Medulla oblongata (tissue), 1 donor: ENCODE data around the gene BRCA1.
"Not testable (repeated sequence)": the region's sequence is repeated elsewhere in the genome, so short reads cannot be mapped to it uniquely, and the experiment has no call there.

ENCODE experiments used
- DNase-seq: peaks from one replicate; pipeline ENCODE4 v3.0.0-alpha.2; 2015; ENCODE audit errors: extremely low spot score

Gene BRCA1

DNA sequence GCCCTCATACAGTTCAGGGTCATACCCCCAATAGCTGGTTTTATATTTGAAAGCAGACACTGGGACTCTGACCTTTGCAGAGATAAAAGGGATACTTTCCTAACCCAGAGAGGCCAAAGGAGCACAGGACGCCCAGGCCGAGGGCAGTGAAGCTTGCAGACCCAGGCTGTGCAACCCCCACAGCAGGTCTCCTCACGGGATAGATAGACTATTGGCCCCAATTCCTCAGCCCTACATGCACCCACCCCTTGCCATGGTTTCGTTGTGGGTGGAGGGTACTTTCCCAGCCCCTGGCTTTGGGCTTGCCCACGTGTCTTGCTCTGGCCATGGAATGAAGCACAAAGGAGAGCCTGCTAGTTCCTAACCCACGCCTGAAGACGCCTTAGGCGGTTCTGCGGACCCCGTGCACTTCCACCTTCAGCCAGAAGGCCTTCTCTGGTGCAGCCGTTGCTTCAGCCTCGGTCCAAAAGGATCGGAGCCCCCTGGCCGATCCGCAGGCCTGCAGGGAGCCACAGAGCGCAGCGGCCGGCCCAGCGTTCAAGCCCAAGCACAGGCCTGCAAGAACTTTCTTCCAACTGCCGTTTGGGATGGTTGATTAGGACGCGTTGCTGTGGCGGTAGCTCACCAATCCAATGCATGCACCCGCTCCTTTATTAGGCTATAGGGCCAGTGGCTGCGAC lies 9.8 kb upstream of the BRCA1 start:
- DNase-seq, result no peak

DNA sequence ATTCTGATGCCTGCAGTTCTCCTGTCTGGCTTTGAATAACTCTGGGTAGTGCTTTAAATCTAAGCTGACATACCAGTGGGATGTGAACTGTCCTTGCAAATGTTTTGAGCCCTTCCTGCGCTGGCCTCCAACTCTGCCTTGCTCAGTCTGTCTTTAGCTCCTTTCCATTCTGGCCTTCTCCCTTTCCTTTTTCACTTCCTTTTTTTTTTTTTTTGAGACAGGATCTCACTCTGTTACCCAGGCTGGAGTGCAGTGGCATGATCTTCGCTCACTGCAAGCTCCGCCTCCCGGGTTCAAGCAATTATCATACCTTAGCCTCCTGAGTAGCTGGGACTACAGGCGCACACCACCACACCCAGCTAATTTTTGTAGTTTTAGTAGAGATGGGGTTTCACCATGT lies 8.3 kb upstream of the BRCA1 start:
- not testable (repeated sequence) for DNase-seq

DNA sequence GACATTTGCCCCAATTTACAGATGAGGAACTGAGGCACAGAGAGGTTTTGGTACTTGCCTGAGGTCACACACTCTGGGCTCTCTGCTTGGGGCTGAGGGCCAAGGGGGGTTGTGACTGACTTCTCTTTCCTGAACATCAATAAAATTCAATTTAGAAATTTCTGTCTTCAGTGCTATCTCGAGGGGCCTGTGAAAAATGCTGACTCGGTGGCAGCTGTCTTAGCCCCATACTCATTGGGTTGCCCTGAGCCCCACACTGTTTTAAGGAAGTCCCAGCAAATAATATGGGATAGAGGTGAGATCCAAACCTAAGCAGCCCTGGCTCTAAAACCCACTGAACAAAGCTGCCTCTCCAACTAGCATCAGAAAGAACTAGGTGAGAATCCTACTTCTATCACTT lies 7.0 kb upstream of the BRCA1 start:
- no peak for DNase-seq

DNA sequence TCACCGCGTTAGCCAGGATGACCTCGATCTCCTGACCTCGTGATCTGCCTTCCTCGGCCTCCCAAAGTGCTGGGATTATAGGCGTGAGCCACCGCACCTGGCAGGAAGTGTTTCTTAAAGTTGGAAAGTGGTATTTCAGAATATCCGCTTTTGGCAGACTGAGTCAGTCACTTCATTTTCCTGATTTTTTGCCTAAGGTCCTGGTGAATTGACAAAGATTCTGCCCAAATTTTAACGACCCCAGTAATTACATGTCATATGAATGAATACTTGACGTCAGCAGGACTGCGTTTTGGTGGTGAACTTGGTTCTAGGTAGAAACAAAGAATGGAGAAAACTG lies 4.5 kb upstream of the BRCA1 start:
- DNase-seq, result no peak

DNA sequence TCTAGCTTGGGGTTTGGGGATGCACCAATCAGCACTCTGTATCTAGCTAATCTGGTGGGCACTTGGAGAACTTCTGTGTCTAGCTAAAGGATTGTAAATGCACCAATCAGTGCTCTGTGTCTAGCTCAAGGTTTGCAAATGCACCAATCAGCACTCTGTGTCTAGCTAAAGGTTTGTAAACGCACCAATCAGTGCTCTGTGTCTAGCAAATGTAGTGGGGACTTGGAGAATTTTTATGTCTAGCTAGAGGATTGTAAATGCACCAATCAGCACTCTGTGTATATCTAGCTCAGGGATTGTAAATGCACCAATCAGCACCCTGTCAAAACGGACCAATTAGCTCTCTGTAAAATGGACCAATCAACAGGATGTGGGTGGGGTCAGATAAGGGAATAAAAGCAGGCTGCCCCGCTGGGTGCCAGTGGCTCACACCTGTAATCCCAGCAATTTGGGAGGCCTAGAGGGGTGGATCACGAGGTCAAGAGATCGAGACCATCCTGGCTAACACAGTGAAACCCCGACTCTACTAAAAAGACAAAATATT lies 2.2 kb upstream of the BRCA1 start:
- not testable (repeated sequence) for DNase-seq

DNA sequence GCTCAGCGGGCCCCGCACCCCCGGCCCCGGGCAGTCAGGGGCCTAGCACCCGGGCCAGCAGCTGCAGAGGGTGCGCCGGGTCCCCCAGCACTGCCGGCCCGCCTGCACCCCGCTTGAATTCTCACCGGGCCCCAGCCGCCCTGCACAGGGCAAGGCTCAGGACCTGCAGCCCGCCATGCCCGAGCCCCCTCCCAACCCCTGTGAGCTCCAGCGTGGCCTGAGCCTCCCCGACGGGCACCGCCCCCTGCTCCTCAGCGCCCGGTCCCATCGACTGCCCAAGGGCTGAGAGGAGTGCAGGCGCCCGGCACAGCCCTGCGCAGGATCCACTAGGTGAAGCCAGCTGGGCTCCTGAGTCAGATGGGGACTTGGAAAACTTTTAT lies 1.7 kb upstream of the BRCA1 start:
- DNase-seq, result no peak

DNA sequence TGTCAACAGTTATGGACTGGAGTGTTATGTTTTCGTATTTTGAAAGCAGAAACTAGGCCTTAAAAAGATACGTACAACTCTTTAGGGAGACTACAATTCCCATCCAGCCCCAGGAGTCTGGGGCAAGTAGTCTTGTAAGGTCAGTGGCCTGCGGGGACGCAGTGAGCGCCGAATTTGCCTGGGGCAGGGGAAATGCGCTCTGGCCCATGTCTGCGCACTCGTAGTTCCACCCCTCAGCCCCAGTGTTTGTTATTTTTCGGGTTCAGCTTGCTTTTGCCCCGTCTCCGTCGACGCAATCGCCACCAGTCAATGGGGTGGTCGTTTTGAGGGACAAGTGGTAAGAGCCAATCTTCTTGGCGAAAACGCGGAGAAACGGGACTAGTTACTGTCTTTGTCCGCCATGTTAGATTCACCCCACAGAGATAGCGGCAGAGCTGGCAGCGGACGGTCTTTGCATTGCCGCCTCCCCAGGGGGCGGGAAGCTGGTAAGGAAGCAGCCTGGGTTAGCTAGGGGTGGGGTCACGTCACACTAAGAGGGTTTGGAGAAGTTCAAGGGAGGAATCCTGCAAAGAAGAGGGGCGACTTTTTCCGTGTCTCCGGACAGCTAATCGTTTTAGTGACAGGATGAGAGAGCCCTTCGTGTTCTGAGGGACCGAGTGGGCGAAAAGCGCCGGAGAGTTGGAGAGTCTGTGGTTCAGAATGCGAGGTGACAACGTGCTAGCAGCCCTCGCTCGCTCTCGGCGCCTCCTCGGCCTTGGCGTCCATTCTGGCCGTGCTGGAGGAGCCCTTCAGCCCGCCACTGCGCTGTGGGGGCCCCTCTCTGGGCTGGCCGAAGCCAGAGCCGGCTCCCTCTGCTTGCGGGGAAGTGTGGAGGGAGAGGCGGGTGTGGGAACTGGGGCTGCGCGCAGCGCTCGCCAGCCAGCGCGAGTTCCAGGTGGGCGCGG lies 1.1 kb upstream of the BRCA1 start:
- no peak for DNase-seq

DNA sequence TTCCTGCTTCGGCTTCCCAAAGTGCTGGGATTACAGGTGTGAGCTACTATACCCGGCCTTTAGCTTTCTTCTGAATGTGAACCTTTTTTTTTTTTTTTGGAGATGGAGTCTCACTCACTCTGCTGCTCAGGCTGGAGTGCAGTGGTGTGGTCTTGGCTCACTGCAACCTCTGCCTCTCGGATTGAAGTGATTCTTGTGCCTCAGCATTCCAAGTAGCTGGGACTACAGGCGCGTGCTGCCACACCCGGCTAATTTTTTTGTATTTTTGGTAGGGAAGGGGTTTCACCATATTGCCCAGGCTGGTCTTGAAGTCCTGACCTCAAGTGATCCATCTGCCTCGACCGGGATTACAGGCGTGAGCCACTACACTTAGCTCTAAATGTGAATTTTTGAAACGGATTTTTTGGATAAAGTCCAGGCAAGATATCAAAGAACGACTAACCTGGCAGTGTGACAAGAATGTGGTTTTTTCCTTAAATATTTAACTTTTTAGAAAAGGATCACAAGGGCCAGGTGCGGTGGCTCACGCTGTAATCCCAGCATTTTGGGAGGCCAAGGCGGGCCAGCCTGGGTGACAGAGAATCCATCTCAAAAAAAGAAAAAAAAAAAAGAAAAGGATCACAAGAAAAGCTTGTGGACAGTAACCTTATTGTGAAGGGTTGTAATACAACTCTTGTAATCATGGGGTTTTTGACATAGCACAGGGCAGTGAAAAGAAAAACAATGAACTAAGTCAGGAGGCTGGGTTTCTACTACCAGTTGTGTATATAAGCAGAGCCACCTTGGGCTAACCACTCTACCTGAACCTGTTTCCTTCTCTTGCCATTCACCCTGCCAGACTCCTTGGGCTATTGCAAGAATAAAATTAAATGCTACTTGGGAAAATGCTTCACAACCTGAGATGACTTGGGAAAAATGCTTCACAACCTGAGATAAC lies 6.2 kb downstream of the BRCA1 start:
- DNase-seq, result peak; percentile 18

DNA sequence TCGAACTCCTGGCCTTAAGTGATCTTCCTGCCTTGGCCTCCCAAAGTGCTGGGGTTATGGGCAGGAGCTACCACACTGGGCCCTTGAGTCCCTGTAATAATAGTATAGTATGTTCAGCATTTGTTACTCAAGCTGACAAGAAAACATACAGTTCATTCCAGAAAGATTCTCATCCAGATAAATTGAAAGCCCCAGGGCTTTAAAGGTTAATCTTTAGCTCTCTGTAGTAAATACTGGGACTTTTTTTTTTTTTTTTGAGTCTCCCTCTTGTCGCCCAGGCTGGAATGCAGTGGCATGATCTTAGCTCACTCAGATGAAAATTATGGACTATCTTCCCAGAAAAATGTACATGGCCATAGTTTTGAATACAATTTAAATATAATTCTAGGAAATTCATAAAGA lies 11.0 kb downstream of the BRCA1 start:
- no peak for DNase-seq

DNA sequence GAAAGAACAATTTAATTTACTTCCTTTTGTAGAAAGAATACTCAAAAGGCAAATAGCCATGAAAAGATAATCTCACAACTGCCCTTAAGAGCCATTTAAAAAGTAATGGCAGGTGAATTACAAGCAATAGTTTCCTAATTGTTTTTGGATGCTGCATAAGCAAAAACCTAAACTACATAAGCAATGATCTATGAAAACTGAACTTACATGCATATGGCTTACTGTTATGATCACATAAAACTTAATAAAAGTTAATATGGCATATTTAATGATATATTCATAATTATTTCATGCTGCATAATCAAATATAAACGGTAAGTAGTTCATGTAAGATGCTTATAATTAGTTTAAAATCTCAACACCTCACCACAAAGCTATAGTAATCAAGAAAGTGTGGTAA lies 18.6 kb downstream of the BRCA1 start:
- DNase-seq, result no peak

DNA sequence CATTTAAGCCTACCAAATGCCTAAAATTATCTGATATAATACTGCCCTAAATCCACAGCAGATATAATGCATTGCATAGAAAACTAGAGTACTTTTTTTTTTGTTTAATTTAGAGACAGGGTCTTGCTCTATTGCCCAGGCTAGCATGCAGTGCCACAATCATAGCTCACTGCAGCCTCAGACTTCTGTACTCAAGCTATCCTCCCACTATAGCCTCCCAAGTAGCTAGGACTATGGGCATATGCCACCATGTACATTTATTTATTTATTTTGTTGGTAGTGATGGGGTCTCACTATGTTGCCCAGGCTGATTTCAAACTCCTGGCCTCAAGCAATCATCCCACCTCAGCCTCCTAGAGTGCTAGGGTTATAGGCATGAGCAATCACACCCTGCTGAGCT lies 20.0 kb downstream of the BRCA1 start:
- no peak for DNase-seq

DNA sequence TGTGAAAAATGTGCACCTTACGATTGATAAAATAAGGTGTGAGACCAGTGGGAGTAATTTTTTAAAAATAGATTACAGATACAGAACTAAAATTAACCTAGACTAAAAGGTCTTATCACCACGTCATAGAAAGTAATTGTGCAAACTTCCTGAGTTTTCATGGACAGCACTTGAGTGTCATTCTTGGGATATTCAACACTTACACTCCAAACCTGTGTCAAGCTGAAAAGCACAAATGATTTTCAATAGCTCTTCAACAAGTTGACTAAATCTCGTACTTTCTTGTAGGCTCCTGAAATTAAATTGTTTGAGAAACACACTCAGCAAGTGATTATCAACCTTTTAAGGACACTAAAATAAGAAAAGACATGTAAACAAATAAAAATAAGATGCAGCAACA lies 20.5 kb downstream of the BRCA1 start:
- no peak for DNase-seq

DNA sequence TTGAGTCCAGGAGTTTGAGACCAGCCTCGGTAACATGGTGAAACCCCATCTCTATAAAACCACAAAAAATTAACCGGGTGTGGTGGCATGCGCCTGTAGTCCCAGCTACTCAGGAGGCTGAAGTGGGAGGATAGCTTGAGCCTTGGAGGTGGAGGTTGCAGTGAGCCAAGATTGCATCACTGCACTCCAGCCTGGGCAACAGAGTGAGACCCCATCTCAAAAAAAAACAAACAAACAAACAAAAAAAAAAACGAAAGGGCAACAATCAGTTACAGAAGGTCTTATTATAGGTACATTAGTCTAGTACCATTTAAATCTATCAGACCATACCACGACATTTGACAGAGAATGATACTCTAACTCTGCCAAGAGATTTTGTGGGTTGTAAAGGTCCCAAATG lies 29.8 kb downstream of the BRCA1 start:
- not testable (repeated sequence) for DNase-seq

DNA sequence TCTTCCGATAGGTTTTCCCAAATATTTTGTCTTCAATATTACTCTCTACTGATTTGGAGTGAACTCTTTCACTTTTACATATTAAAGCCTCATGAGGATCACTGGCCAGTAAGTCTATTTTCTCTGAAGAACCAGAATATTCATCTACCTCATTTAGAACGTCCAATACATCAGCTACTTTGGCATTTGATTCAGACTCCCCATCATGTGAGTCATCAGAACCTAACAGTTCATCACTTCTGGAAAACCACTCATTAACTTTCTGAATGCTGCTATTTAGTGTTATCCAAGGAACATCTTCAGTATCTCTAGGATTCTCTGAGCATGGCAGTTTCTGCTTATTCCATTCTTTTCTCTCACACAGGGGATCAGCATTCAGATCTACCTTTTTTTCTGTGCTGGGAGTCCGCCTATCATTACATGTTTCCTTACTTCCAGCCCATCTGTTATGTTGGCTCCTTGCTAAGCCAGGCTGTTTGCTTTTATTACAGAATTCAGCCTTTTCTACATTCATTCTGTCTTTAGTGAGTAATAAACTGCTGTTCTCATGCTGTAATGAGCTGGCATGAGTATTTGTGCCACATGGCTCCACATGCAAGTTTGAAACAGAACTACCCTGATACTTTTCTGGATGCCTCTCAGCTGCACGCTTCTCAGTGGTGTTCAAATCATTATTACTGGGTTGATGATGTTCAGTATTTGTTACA lies 30.9 kb downstream of the BRCA1 start:
- no peak for DNase-seq

DNA sequence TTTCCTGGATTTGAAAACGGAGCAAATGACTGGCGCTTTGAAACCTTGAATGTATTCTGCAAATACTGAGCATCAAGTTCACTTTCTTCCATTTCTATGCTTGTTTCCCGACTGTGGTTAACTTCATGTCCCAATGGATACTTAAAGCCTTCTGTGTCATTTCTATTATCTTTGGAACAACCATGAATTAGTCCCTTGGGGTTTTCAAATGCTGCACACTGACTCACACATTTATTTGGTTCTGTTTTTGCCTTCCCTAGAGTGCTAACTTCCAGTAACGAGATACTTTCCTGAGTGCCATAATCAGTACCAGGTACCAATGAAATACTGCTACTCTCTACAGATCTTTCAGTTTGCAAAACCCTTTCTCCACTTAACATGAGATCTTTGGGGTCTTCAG lies 32.3 kb downstream of the BRCA1 start:
- DNase-seq, result no peak

DNA sequence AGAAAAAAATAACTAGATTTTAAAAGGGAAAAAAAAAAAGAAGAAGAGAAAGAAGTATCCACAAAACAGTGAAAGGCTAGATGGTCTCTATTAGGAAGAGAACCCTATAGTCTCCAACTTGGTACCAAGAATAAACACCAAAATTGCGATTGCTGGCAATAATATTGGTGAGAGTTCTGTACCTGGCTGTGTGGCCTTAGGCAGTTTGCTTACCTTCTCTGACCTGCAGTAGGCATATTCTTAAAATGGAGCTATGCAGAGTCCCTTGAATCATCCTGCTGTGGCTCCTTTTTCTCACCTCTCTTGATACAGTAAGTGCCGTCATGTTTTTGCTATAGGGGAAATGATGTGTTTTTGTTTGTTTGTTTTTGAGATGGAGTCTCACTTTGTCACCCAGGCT lies 35.1 kb downstream of the BRCA1 start:
- no peak for DNase-seq

DNA sequence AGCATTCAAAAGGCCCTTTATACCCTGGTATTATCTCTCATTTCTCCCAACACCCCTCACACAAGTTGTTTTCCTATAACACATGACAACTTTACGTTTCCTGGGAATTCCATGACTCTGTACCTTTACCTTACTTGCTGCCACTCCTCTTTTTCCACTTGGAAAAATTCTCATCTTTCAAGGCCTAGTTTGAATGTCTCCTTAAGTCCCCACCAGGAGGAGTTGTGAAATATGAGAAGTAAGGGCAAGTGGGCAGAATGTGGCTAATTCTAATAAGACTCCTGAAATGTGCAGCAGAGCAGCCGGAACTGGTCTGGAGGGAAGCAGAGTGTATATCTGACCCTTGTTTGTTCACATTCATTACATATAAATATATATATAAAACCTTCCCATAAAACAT lies 39.7 kb downstream of the BRCA1 start:
- DNase-seq, result no peak

DNA sequence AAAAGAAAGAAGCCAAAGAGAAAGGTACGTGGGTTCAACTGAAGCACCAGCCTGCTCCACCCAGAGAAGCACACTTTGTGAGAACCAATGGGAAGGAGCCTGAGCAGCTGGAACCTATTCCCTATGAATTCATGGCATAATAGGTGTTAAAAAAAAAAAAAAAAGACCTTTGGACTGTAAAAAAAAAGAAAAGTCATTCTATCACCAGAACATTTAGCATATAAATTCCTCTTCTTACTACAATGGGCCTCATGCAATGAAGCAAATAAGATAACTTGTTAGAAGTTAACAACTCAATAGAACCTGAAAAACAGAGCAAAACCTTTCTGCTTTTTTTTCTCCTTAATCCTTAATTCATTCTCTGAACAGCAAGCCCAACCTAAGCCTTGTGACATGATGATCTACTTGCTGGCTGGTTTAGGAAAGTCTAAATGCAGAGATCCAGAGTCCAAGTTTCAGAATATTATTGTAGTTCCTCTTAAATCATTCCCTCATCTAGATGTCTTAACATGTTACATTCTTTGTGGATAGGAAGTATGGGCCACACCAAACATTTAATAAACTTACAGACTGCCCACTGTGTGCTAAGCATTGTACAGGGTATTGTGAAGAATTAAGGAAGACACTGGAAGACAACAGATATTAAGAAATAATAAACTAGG lies 45.4 kb downstream of the BRCA1 start:
- DNase-seq, result no peak

DNA sequence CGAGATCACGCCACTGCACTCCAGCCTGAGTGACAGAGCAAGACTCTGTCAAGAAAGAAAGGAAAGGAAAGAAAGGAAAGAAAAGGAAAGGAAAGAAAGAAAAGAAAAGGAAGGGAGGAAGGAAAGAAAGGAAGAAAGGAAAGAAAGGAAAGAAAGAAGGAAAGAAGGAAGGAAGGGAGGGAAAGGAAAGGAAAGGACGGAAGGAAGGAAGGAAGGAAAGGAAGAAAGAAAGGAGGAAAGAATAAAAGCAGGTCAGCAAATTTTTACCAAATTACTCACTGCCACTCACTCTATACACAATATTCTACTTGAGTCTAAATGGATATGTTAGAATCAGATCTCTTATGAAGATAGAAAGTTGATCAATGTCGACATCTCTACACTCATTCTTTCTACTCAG lies 50.3 kb downstream of the BRCA1 start:
- DNase-seq, result no peak

DNA sequence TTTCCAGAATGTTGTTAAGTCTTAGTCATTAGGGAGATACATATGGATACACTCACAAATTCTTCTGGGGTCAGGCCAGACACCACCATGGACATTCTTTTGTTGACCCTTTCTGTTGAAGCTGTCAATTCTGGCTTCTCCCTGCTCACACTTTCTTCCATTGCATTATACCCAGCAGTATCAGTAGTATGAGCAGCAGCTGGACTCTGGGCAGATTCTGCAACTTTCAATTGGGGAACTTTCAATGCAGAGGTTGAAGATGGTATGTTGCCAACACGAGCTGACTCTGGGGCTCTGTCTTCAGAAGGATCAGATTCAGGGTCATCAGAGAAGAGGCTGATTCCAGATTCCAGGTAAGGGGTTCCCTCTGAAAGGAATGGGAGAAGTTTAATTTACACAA lies 54.3 kb downstream of the BRCA1 start:
- DNase-seq, result no peak

DNA sequence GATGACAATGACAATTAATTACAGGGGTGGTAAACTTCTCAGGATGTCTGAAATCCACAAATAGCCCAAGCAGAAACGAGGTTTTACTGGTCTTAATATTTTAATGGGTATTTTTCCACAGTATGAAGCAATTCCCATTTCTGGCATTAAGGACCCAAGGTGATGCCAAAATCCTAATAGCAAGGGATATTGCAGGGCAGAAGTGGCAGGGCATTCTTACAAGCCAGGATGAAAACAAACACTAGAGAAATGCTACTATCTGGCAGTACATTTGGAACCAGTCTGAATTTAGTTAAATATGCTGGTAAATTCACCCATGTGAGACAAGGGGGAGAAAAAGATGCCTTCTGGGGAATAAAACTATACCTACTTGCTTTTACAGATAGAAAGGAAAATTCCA lies 54.9 kb downstream of the BRCA1 start:
- no peak for DNase-seq
